HCT116 (cell line): ENCODE measurements around the gene ZNF71.

Experiments
- CEBPB ChIP-seq: IDR thresholded peaks from 2 replicates; pipeline ENCODE4 v1.6.1; 2012; ENCODE audit warnings: low read depth
- ELF1 ChIP-seq: IDR thresholded peaks from 2 replicates; pipeline ENCODE4 v1.6.1; 2012; ENCODE audit warnings: low read depth, borderline replicate concordance
- EZH2 ChIP-seq: fragments of 200-600 bp; sonication (generic); IDR thresholded peaks from 2 replicates; pipeline ENCODE4 v1.6.1; 2017; ENCODE audit warnings: antibody characterized with exemption, mixed run types
- EZH2phosphoT487 ChIP-seq: fragments of 200-600 bp; IDR thresholded peaks from 2 replicates; pipeline ENCODE4 v1.6.1; 2018; ENCODE audit warnings: antibody characterized with exemption, borderline replicate concordance
- FOSL1 ChIP-seq: IDR thresholded peaks from 2 replicates; pipeline ENCODE4 v1.6.1; 2012; ENCODE audit warnings: low read depth
- JUND ChIP-seq: IDR thresholded peaks from 2 replicates; pipeline ENCODE4 v1.6.1; 2012
- POLR2A ChIP-seq: IDR thresholded peaks from 2 replicates; pipeline ENCODE4 v1.7.0; 2011; ENCODE audit warnings: borderline replicate concordance; ENCODE audit not compliant: insufficient read depth, insufficient read length; ENCODE audit errors: extremely low read depth
- POLR2AphosphoS5 ChIP-seq: IDR thresholded peaks from 2 replicates; pipeline ENCODE4 v1.6.1; 2011; ENCODE audit warnings: mild to moderate bottlenecking, low read depth, low read length, moderate library complexity
- REST ChIP-seq: IDR thresholded peaks from 2 replicates; pipeline ENCODE4 v1.6.1; 2012; ENCODE audit warnings: low read depth
- SRF ChIP-seq: IDR thresholded peaks from 2 replicates; pipeline ENCODE4 v1.6.1; 2012; ENCODE audit warnings: low read depth
- TCF7L2 ChIP-seq: IDR thresholded peaks from 2 replicates; pipeline ENCODE4 v1.7.0; 2011; ENCODE audit warnings: borderline replicate concordance, inconsistent platforms; ENCODE audit not compliant: insufficient read depth, insufficient read length; ENCODE audit errors: extremely low read depth
- TF ChIP-seq, protein P1 (sequence below), 3 experiments: fragments of 200-600 bp in 1 of 3; sonication (generic) in 1 of 3; IDR thresholded peaks in 2 of 3; conservative IDR thresholded peaks in 1 of 3; 2 replicates each; pipeline ENCODE4 v1.5.1; 2012 to 2017; ENCODE audit warnings: low read depth in 2 of 3, low read length in 2 of 3, antibody characterized with exemption in 1 of 3, borderline replicate concordance in 1 of 3, control low read depth in 1 of 3, mild to moderate bottlenecking in 1 of 3, mixed read lengths in 1 of 3, mixed run types in 1 of 3, moderate library complexity in 1 of 3; ENCODE audit not compliant: insufficient read depth in 1 of 3
- TF ChIP-seq, protein P2 (sequence below): IDR thresholded peaks from 2 replicates; pipeline ENCODE4 v1.6.1; 2012

DNA sequence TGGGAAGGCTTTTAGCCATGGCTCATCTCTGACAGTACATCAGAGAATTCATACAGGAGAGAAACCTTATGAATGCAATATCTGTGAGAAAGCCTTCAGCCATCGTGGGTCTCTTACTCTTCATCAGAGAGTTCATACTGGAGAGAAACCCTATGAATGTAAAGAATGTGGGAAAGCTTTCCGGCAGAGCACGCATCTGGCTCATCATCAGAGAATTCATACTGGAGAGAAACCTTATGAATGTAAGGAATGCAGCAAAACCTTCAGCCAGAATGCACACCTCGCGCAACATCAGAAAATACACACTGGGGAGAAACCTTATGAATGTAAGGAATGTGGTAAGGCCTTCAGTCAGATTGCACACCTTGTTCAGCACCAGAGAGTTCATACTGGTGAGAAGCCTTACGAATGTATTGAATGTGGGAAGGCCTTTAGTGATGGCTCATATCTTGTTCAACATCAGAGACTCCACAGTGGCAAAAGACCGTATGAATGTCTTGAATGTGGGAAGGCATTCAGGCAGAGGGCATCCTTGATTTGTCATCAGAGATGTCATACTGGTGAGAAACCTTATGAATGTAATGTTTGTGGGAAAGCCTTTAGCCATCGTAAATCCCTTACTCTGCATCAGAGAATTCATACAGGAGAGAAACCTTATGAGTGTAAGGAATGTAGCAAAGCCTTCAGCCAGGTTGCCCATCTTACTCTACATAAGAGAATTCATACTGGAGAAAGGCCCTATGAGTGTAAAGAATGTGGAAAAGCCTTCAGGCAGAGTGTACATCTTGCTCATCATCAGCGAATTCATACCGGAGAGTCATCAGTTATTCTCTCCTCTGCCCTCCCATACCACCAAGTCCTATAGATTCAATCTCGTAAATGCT is 17.1 kb upstream of the ZNF71 start:
- TF ChIP-seq, protein P1, sequence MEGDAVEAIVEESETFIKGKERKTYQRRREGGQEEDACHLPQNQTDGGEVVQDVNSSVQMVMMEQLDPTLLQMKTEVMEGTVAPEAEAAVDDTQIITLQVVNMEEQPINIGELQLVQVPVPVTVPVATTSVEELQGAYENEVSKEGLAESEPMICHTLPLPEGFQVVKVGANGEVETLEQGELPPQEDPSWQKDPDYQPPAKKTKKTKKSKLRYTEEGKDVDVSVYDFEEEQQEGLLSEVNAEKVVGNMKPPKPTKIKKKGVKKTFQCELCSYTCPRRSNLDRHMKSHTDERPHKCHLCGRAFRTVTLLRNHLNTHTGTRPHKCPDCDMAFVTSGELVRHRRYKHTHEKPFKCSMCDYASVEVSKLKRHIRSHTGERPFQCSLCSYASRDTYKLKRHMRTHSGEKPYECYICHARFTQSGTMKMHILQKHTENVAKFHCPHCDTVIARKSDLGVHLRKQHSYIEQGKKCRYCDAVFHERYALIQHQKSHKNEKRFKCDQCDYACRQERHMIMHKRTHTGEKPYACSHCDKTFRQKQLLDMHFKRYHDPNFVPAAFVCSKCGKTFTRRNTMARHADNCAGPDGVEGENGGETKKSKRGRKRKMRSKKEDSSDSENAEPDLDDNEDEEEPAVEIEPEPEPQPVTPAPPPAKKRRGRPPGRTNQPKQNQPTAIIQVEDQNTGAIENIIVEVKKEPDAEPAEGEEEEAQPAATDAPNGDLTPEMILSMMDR (IDR thresholded peaks at IDR 0.05 in 2 of 3, conservative IDR thresholded peaks at IDR 0.05 in 1 of 3; ENCODE audit: borderline replicate concordance in 1 of 3, insufficient read depth in 1 of 3, low read depth in 2 of 3, low read length in 2 of 3) = no peak
- TF ChIP-seq EZH2 (no peak), SRF (no peak), ELF1 (no peak), REST (no peak), POLR2A (no peak), EZH2phosphoT487 (no peak), POLR2AphosphoS5 (no peak), FOSL1 (no peak), JUND (no peak), CEBPB (no peak), TCF7L2 (no peak)
- TF ChIP-seq, protein P2, sequence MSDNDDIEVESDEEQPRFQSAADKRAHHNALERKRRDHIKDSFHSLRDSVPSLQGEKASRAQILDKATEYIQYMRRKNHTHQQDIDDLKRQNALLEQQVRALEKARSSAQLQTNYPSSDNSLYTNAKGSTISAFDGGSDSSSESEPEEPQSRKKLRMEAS = no peak
